A549 (cell line): ENCODE measurements around the gene TSPYL1.

ENCODE experiments used
- MAFK ChIP-seq: fragments of 450-650 bp; IDR thresholded peaks from 2 replicates; pipeline ENCODE4 v1.6.1; 2014; ENCODE audit not compliant: partially characterized antibody
- POLR2A ChIP-seq: IDR thresholded peaks from 2 replicates; pipeline ENCODE4 v1.6.1; 2012; ENCODE audit warnings: mild to moderate bottlenecking, low read length
- RFX5 ChIP-seq: fragments of 450-650 bp; IDR thresholded peaks from 2 replicates; pipeline ENCODE4 v1.7.1; 2014; ENCODE audit warnings: antibody characterized with exemption, mild to moderate bottlenecking, moderate library complexity
- TF ChIP-seq, protein P1 (sequence below): IDR thresholded peaks from 2 replicates; pipeline ENCODE4 v1.6.1; 2012
- TF ChIP-seq, protein P2 (sequence below): fragments of >200 bp; sonication (Bioruptor Twin); formaldehyde crosslinking; IDR thresholded peaks from 3 replicates; pipeline ENCODE4 v1.5.1; 2016
- TF ChIP-seq, protein P3 (sequence below): fragments of 250-450 bp; sonication (Bioruptor Pico); IDR thresholded peaks from 2 replicates; pipeline ENCODE4 v1.5.0; 2021; ENCODE audit warnings: mild to moderate bottlenecking, moderate library complexity, borderline replicate concordance
- TF ChIP-seq, protein P4 (sequence below): fragments of 200-600 bp; sonication (generic); IDR thresholded peaks from 2 replicates; pipeline ENCODE4 v1.6.1; 2016; ENCODE audit warnings: antibody characterized with exemption, mild to moderate bottlenecking, moderate library complexity

DNA sequence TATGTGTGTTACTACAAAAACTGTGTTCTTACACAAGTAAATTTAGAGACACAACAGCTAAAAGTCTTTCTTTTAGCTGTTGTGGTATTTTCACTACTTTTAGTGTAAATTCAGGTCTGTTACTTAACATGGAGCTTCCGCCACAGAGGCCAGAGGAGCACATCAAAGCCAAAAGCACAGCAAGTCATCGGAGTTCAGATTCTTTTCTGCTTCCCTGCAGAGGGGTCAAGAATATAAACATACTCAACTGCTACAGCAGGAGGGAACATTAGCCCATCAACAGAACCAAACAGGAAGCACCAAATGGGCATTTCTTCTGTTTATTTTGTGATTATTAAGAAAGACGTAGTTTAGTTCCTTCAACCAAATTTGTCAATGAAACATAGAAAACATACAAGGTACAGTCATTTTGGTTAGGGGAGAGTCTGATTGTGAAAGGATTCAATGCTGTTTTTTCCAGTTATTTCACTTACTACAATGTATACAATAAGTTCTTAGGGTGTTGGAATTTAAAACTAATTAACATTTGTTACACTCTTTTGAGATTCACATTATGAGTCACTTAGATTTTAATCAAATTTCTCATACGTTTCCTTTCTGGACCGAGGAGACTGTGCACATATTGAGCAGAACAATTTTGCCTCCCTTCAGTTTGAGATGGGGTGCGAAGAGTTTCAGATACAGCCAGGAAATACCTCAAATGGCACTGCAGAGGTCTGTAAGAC, 48.2 kb upstream of the TSPYL1 start:
- TF ChIP-seq POLR2A, result no peak
- no peak for TF ChIP-seq RFX5
- TF ChIP-seq, protein P1, sequence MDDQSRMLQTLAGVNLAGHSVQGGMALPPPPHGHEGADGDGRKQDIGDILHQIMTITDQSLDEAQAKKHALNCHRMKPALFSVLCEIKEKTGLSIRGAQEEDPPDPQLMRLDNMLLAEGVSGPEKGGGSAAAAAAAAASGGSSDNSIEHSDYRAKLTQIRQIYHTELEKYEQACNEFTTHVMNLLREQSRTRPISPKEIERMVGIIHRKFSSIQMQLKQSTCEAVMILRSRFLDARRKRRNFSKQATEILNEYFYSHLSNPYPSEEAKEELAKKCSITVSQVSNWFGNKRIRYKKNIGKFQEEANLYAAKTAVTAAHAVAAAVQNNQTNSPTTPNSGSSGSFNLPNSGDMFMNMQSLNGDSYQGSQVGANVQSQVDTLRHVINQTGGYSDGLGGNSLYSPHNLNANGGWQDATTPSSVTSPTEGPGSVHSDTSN, result no peak
- TF ChIP-seq, protein P2, sequence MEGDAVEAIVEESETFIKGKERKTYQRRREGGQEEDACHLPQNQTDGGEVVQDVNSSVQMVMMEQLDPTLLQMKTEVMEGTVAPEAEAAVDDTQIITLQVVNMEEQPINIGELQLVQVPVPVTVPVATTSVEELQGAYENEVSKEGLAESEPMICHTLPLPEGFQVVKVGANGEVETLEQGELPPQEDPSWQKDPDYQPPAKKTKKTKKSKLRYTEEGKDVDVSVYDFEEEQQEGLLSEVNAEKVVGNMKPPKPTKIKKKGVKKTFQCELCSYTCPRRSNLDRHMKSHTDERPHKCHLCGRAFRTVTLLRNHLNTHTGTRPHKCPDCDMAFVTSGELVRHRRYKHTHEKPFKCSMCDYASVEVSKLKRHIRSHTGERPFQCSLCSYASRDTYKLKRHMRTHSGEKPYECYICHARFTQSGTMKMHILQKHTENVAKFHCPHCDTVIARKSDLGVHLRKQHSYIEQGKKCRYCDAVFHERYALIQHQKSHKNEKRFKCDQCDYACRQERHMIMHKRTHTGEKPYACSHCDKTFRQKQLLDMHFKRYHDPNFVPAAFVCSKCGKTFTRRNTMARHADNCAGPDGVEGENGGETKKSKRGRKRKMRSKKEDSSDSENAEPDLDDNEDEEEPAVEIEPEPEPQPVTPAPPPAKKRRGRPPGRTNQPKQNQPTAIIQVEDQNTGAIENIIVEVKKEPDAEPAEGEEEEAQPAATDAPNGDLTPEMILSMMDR, result no peak
- TF ChIP-seq, protein P3, sequence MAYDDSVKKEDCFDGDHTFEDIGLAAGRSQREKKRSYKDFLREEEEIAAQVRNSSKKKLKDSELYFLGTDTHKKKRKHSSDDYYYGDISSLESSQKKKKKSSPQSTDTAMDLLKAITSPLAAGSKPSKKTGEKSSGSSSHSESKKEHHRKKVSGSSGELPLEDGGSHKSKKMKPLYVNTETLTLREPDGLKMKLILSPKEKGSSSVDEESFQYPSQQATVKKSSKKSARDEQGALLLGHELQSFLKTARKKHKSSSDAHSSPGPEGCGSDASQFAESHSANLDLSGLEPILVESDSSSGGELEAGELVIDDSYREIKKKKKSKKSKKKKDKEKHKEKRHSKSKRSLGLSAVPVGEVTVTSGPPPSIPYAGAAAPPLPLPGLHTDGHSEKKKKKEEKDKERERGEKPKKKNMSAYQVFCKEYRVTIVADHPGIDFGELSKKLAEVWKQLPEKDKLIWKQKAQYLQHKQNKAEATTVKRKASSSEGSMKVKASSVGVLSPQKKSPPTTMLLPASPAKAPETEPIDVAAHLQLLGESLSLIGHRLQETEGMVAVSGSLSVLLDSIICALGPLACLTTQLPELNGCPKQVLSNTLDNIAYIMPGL (CRISPR knock-in tag), result no peak
- TF ChIP-seq, protein P4, sequence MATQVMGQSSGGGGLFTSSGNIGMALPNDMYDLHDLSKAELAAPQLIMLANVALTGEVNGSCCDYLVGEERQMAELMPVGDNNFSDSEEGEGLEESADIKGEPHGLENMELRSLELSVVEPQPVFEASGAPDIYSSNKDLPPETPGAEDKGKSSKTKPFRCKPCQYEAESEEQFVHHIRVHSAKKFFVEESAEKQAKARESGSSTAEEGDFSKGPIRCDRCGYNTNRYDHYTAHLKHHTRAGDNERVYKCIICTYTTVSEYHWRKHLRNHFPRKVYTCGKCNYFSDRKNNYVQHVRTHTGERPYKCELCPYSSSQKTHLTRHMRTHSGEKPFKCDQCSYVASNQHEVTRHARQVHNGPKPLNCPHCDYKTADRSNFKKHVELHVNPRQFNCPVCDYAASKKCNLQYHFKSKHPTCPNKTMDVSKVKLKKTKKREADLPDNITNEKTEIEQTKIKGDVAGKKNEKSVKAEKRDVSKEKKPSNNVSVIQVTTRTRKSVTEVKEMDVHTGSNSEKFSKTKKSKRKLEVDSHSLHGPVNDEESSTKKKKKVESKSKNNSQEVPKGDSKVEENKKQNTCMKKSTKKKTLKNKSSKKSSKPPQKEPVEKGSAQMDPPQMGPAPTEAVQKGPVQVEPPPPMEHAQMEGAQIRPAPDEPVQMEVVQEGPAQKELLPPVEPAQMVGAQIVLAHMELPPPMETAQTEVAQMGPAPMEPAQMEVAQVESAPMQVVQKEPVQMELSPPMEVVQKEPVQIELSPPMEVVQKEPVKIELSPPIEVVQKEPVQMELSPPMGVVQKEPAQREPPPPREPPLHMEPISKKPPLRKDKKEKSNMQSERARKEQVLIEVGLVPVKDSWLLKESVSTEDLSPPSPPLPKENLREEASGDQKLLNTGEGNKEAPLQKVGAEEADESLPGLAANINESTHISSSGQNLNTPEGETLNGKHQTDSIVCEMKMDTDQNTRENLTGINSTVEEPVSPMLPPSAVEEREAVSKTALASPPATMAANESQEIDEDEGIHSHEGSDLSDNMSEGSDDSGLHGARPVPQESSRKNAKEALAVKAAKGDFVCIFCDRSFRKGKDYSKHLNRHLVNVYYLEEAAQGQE, result no peak
- TF ChIP-seq MAFK, result no peak
